Measurements from ENCODE around the gene DUSP8.
"Not testable (repeated sequence)": the region's sequence is repeated elsewhere in the genome, so short reads cannot be mapped to it uniquely, and the experiment has no call there.

The DUSP8 gene

GRCh38 chr11:1513326-1514296, 58.5 kb downstream of the DUSP8 start:
- DNase-seq, result no peak

DNA sequence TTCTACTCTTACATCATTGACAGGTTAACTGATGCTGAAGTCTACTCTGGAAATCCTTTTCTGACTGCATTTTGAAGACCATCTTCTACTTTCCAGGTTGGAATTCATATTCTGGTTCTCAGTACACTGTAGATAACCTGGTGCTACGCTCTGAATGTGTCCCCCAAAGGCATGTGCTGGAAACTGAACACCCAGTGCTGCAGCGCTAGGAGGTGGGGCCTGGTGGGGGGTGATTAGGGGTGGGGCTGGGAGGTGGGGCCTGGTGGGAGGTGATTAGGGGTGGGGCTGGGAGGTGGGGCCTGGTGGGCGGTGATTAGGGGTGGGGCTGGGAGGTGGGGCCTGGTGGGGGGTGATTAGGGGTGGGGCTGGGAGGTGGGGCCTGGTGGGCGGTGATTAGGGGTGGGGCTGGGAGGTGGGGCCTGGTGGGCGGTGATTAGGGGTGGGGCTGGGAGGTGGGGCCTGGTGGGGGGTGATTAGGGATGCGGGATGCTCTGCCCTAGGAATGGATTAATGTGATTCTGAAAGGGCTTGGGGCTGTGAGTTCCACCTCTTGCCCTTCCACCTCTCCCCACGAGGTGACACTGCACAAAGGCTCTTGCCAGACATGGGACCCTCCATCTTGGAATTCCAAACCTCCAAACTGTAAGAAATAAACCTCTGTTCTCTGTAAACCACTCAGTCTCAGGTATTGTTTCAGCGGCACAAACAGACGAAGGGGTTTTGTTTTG, 59.4 kb downstream of the DUSP8 start:
- peak; percentile 82 for DNase-seq

- no peak for DNase-seq
Observed at GRCh38 chr11:1511937-1512496, 60.1 kb downstream of the DUSP8 start.

GRCh38 chr11:1510928-1511327, 61.1 kb downstream of the DUSP8 start:
- no peak for DNase-seq

DNA sequence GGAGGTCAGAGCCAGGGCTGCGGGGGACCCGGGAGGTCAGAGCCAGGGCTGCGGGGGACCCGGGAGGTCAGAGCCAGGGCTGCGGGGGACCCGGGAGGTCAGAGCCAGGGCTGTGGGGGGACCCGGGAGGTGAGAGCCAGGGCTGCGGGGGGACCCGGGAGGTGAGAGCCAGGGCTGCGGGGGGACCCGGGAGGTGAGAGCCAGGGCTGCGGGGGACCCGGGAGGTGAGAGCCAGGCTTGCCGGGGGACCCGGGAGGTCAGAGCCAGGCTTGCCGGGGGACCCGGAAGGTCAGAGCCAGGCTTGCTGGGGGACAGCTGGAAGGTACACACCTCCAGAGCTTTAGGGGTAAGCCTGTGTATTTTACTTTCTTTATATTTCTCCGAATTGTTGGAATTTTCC, 61.7 kb downstream of the DUSP8 start:
- not testable (repeated sequence) for DNase-seq

- DNase-seq, result no peak
Observed at GRCh38 chr11:1509626-1510255, 62.3 kb downstream of the DUSP8 start.

- no peak for DNase-seq
Observed at GRCh38 chr11:1508986-1509385, 63.1 kb downstream of the DUSP8 start.

DNA sequence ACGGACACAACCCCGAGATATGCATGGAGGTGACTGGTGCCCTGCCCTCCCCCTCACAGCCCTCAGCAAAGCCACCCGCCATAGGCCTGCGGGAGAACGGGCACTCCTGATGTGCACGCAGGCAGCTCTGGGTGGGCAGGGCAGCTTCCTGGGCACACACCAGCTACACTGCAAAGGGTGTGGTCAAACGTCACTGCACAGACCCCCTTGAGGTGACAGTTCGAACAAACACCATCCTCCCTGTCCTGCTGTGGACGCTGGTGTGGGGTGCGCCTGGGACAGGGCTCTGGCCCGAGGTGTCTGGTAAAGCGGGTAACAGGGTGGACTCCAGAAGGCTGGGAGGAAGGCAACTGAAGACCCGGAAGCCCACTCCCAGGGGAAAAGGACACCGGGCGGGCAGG, 63.6 kb downstream of the DUSP8 start:
- DNase-seq, result no peak

DNA sequence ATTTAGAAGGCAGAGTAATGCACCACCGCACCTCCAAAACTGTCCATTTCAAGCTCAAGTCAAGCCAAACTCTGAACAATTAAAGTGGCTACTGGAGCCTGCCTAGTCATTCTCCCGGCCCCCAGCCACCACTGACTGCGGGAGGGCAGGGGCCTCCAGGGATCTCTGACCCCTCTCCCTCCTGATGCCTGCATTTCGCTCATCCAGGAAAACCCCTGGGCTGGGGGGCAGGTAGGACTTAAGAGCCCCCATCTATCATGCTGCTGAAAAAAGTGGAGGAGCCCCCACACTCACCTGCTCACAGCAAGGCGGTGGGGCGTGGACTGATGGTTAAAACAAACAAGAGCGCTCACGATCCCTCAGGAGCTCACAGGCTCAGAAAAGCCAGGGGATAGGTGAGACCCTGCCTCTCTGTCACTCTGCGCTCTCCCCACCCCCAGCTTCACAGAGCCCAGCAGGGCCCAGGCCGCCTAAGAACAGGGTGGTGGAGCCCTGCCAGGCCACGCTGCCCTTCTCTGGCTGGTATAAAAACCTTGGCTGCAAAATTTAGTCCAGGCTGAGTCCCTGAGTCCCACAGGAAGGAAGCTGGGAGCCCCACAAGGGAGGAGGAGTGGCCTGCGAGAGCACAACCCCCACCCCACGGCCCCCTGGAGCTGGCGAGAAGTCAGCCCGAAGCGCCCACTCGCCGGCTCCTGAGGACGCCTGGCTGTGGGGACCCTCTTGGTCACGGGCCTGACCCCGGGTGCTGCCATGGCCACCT, 64.5 kb downstream of the DUSP8 start:
- no peak for DNase-seq

GRCh38 chr11:1506981-1507380, 65.1 kb downstream of the DUSP8 start:
- no peak for DNase-seq

DNA sequence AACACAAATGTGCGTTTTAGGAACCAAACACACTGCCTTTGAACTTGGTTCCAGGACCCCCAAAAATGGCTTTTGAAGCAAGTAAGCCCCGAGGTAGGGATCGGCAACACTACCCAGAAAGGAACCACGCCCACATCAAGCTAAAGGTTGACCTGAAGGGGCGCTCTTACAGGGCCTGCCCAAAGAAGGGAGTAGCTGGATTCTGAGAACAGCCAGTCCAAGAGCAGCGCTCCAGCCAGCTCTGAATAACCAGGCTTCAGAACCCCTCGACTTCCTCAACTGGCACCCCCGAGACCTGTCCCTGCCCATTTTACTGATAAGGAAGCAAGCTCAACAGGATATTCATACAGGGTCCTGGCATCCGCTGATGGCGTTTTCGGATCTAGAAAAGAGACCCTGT, 66.6 kb downstream of the DUSP8 start:
- peak; percentile 47 for DNase-seq

DNA sequence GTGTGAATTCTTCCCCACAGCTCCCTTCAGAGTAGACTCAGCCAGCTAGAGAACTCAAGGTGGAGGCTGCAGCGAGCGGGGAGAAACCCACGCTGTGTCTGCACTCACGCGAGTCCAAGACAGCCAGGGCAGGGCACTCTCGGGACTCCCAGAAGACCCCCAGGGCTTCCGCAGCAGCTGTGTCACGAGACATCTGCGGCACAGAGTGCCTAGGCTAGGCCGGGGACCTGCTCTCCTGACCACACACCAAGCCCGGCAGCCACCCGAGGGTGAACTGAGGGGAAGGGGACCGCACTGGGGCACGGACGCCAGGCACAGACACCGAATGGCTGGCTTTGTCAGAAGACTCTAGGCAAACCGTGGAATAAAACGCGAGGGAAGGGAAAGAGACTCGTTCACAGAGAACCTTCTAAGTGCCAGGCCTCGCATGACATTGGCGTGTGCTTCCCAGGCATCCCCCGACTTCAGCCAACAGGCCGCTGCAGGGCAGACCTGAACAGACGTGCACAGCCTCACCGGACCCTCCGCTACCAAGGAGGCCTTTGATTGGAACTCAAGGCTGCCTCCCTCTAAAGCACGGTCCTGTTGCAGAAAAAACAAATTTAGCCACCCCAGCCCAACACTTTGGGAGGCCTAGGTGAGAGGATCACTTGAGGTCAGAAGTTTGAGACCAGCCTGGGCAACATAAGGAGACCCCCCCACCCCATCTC, 67.3 kb downstream of the DUSP8 start:
- DNase-seq, result no peak

- DNase-seq, result no peak
Observed at GRCh38 chr11:1504138-1504537, 67.9 kb downstream of the DUSP8 start.

Data from NCI-H82 (cell line).